SK-N-SH treated with all-trans-retinoic acid at 6 μM for 48 hours (cell line): ENCODE results near the gene CRTAP.

Experiments used
- ATAC-seq: fragments of 200-7000 bp; cut with Tn5 transposase; 3 replicates; pipeline ENCODE4 v1.9.1; 2020; ENCODE audit warnings: mild to moderate bottlenecking, moderate library complexity
- ARNTL ChIP-seq: fragments of 450-650 bp; formaldehyde crosslinking; IDR thresholded peaks from 2 replicates; pipeline ENCODE4 v1.5.0; 2020; ENCODE audit warnings: low read depth, mild to moderate bottlenecking, moderate library complexity, borderline replicate concordance
- BACH2 ChIP-seq: fragments of 250-450 bp; sonication (Bioruptor Pico); IDR thresholded peaks from 2 replicates; pipeline ENCODE4 v1.9.0; 2021; ENCODE audit warnings: mild to moderate bottlenecking, borderline replicate concordance
- CREB5 ChIP-seq: fragments of 250-450 bp; sonication (Bioruptor Pico); IDR thresholded peaks from 2 replicates; pipeline ENCODE4 v1.5.1; 2020; ENCODE audit warnings: low read depth, mild to moderate bottlenecking, moderate library complexity
- CSDC2 ChIP-seq: fragments of 250-450 bp; sonication (Bioruptor Pico); IDR thresholded peaks from 2 replicates; pipeline ENCODE4 v1.5.0; 2020; ENCODE audit warnings: mild to moderate bottlenecking, moderate library complexity
- ESRRG ChIP-seq: fragments of 250-450 bp; sonication (Bioruptor Pico); IDR thresholded peaks from 2 replicates; pipeline ENCODE4 v1.6.1; 2021; ENCODE audit warnings: mild to moderate bottlenecking
- GLIS3 ChIP-seq: fragments of 250-450 bp; sonication (Bioruptor Pico); IDR thresholded peaks from 2 replicates; pipeline ENCODE4 v1.5.0; 2020; ENCODE audit warnings: mild to moderate bottlenecking, moderate library complexity
- ISL1 ChIP-seq: fragments of 250-450 bp; sonication (Bioruptor Pico); IDR thresholded peaks from 2 replicates; pipeline ENCODE4 v2.1.2; 2022; ENCODE audit warnings: mild to moderate bottlenecking, moderate library complexity
- OSR1 ChIP-seq: fragments of 250-450 bp; sonication (Bioruptor Pico); IDR thresholded peaks from 2 replicates; pipeline ENCODE4 v1.8.0; 2022; ENCODE audit warnings: moderate library complexity, mild to moderate bottlenecking, inconsistent platforms
- RARB ChIP-seq: fragments of 250-450 bp; sonication (Bioruptor Pico); IDR thresholded peaks from 2 replicates; pipeline ENCODE4 v1.8.0; 2021; ENCODE audit warnings: mild to moderate bottlenecking, moderate library complexity
- SNAI2 ChIP-seq: fragments of 250-450 bp; sonication (Bioruptor Pico); IDR thresholded peaks from 2 replicates; pipeline ENCODE4 v1.5.0; 2020; ENCODE audit warnings: mild to moderate bottlenecking, moderate library complexity
- TCF4 ChIP-seq: fragments of 250-450 bp; sonication (Bioruptor Pico); IDR thresholded peaks from 2 replicates; pipeline ENCODE4 v1.8.0; 2021; ENCODE audit warnings: mild to moderate bottlenecking, moderate library complexity, borderline replicate concordance
- TOX ChIP-seq: fragments of 250-450 bp; sonication (Bioruptor Pico); IDR thresholded peaks from 2 replicates; pipeline ENCODE4 v1.8.0; 2021; ENCODE audit warnings: mild to moderate bottlenecking, moderate library complexity, borderline replicate concordance
- ZC3H10 ChIP-seq: fragments of 250-450 bp; sonication (Bioruptor Pico); IDR thresholded peaks from 2 replicates; pipeline ENCODE4 v1.5.1; 2021; ENCODE audit warnings: mild to moderate bottlenecking, moderate library complexity
- ZFP3 ChIP-seq: fragments of 250-450 bp; sonication (Bioruptor Pico); IDR thresholded peaks from 2 replicates; pipeline ENCODE4 v1.5.0; 2020; ENCODE audit warnings: mild to moderate bottlenecking, moderate library complexity
- ZFP30 ChIP-seq: fragments of 450-650 bp; formaldehyde crosslinking; IDR thresholded peaks from 2 replicates; pipeline ENCODE4 v1.5.0; 2022; ENCODE audit warnings: mild to moderate bottlenecking, moderate library complexity
- ZNF565 ChIP-seq: fragments of 450-650 bp; formaldehyde crosslinking; conservative IDR thresholded peaks from 2 replicates; pipeline ENCODE4 v1.5.0; 2020; ENCODE audit warnings: low read depth, mild to moderate bottlenecking, moderate library complexity
- ZNF70 ChIP-seq: fragments of 450-650 bp; formaldehyde crosslinking; IDR thresholded peaks from 2 replicates; pipeline ENCODE4 v1.5.0; 2020; ENCODE audit warnings: mild to moderate bottlenecking, moderate library complexity
- ZNF8 ChIP-seq: fragments of 450-650 bp; formaldehyde crosslinking; IDR thresholded peaks from 2 replicates; pipeline ENCODE4 v1.5.0; 2020; ENCODE audit warnings: mild to moderate bottlenecking, moderate library complexity
- TF ChIP-seq, protein P1 (sequence below): fragments of 250-450 bp; sonication (Bioruptor Pico); IDR thresholded peaks from 2 replicates; pipeline ENCODE4 v1.5.0; 2020; ENCODE audit warnings: mild to moderate bottlenecking, moderate library complexity
- TF ChIP-seq, protein P2 (sequence below): fragments of 250-450 bp; sonication (Bioruptor Pico); IDR thresholded peaks from 2 replicates; pipeline ENCODE4 v1.8.0; 2021; ENCODE audit warnings: low read depth, mild to moderate bottlenecking, moderate library complexity, borderline replicate concordance

The CRTAP gene

DNA sequence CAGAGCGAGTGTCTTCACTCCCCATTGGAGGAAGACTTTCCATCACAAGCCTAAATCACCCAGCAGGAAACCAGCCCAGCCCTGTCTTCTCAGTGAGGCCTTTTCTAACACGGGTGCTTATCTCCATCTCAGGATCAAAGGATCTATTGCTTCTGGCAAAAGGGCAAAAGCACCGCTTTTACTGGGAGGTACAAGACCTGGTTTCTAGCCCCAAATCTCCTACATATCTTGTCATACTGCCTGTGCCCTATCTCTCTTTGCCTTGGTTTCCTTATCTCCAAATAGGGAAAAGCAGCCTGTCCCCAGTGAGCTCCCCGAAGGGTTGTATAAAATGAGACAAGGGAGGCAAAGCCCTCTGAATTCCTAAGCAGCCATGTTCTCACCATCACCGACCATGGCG lies 22.1 kb upstream of the CRTAP start (continued):
- no peak for TF ChIP-seq CREB5 (CRISPR knock-in tag)

DNA sequence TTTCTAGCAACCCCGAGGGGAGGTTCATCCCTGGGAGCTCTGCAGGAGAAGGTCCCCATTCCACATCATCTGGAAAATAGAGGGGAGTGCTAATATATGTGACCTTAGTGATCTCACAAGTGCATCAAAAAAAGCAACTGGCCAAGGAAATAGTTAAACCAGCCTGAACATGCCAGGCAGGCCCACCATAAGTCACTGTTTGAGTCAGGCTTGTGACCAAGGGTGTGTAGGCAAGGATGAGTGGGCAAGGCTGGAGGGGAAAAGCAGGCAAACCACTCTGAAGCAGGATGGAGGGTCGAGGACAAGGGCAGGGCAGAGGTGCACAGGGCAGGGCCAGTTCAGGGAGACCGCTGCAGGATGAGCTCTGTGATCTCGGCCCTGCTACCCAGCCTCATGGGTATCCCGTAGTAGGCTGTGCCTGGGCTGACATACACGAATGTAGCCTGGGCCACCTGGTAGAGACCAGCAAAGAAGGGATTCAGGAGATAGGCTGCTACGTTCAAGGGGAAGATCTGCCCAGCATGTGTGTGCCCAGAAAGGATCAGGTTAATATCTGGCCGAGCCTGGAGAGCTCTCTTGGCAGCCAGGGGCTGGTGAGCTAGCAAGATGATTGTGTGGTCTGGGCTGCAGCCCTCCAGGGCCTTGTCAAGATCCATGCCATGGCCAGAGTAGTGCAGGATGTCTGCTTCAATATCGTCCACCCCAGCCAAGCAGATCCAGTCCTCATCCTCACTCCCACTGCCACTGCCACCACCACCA lies 21.1 kb upstream of the CRTAP start:
- TF ChIP-seq, protein P1, sequence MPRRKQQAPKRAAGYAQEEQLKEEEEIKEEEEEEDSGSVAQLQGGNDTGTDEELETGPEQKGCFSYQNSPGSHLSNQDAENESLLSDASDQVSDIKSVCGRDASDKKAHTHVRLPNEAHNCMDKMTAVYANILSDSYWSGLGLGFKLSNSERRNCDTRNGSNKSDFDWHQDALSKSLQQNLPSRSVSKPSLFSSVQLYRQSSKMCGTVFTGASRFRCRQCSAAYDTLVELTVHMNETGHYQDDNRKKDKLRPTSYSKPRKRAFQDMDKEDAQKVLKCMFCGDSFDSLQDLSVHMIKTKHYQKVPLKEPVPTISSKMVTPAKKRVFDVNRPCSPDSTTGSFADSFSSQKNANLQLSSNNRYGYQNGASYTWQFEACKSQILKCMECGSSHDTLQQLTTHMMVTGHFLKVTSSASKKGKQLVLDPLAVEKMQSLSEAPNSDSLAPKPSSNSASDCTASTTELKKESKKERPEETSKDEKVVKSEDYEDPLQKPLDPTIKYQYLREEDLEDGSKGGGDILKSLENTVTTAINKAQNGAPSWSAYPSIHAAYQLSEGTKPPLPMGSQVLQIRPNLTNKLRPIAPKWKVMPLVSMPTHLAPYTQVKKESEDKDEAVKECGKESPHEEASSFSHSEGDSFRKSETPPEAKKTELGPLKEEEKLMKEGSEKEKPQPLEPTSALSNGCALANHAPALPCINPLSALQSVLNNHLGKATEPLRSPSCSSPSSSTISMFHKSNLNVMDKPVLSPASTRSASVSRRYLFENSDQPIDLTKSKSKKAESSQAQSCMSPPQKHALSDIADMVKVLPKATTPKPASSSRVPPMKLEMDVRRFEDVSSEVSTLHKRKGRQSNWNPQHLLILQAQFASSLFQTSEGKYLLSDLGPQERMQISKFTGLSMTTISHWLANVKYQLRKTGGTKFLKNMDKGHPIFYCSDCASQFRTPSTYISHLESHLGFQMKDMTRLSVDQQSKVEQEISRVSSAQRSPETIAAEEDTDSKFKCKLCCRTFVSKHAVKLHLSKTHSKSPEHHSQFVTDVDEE (CRISPR knock-in tag) = no peak
- TF ChIP-seq ZNF8 (CRISPR knock-in tag) (no peak), RARB (no peak), ZC3H10 (CRISPR knock-in tag) (no peak), ISL1 (CRISPR knock-in tag) (no peak), ARNTL (no peak), BACH2 (CRISPR knock-in tag) (no peak), ZNF565 (CRISPR knock-in tag) (no peak)
- ATAC-seq = no peak

DNA sequence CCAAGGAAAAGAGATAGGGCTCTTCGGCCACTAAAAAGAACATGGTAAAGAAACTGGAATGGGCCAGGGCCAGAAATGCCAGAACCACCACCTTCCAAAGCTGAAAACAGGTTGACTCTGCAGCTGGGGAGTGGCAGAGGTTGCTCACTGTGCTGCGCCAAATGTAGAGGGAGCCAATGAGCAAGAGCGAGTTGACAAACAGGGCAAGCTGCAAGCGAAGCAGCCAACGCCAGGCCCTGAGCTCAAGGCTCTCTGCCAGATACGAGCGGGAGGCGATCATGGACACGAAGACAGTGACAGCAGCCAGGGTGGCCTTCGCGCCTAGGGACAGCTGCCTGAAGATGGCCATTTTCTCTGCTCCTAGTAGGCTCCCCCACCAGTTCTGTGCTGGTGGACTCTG lies 20.0 kb upstream of the CRTAP start:
- no peak for ATAC-seq
- TF ChIP-seq ESRRG (CRISPR knock-in tag) (no peak), RARB (no peak), ZC3H10 (CRISPR knock-in tag) (no peak), ZNF565 (CRISPR knock-in tag) (no peak), ZFP3 (no peak), GLIS3 (CRISPR knock-in tag) (no peak)

GRCh38 chr3:33095436-33095835 lies 18.4 kb upstream of the CRTAP start:
- TF ChIP-seq ISL1 (CRISPR knock-in tag) = no peak
- TF ChIP-seq ARNTL = no peak
- TF ChIP-seq TCF4 (CRISPR knock-in tag) = no peak
- TF ChIP-seq, protein P2, sequence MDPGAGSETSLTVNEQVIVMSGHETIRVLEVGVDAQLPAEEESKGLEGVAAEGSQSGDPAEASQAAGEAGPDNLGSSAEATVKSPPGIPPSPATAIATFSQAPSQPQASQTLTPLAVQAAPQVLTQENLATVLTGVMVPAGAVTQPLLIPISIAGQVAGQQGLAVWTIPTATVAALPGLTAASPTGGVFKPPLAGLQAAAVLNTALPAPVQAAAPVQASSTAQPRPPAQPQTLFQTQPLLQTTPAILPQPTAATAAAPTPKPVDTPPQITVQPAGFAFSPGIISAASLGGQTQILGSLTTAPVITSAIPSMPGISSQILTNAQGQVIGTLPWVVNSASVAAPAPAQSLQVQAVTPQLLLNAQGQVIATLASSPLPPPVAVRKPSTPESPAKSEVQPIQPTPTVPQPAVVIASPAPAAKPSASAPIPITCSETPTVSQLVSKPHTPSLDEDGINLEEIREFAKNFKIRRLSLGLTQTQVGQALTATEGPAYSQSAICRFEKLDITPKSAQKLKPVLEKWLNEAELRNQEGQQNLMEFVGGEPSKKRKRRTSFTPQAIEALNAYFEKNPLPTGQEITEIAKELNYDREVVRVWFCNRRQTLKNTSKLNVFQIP (CRISPR knock-in tag) = no peak
- no peak for TF ChIP-seq ZFP30 (CRISPR knock-in tag)
- TF ChIP-seq ZNF565 (CRISPR knock-in tag) = no peak
- no peak for TF ChIP-seq ZFP3
- TF ChIP-seq CREB5 (CRISPR knock-in tag) = no peak
- no peak for TF ChIP-seq TOX
- TF ChIP-seq RARB = no peak
- TF ChIP-seq, protein P1 (CRISPR knock-in tag) = no peak
- no peak for TF ChIP-seq SNAI2
- TF ChIP-seq BACH2 (CRISPR knock-in tag) = no peak
- TF ChIP-seq ZNF8 (CRISPR knock-in tag) = no peak
- no peak for TF ChIP-seq GLIS3 (CRISPR knock-in tag)
- TF ChIP-seq ZC3H10 (CRISPR knock-in tag) = no peak
- no peak for TF ChIP-seq OSR1 (CRISPR knock-in tag)
- TF ChIP-seq CSDC2 = no peak
- TF ChIP-seq ZNF70 (CRISPR knock-in tag) = no peak
- no peak for ATAC-seq
